ENCODE data around the gene BAD. TPM values are rescaled to one million over a fixed set of nuclear protein-coding genes. Genes with fewer than 3 reads are reported as not detected.

The BAD gene
- total RNA-seq, 1 donor from 2014 or later = 19.0 TPM

DNA sequence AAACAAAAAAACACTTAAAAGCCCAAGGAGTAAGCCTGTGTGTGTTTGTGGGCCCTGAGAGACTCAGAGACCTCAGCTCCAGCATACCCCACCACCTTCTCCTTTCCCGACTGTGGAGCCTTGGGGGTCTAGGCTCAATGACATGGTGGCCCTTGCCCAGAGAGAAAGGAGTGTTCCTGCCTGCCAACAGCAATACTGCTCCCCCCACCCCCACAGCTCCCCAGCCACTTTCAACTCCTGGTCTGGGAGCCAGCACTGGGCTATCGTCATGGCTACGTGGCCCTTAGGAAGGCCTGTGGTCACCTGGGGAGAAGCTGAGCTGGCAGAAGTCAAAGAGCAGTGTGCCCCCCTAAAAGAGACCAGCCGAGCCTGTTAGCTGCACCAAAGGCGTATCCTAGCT, 40.4 kb downstream of the BAD start:
- H3K4me3 ChIP-seq = no peak overlapping the region

DNA sequence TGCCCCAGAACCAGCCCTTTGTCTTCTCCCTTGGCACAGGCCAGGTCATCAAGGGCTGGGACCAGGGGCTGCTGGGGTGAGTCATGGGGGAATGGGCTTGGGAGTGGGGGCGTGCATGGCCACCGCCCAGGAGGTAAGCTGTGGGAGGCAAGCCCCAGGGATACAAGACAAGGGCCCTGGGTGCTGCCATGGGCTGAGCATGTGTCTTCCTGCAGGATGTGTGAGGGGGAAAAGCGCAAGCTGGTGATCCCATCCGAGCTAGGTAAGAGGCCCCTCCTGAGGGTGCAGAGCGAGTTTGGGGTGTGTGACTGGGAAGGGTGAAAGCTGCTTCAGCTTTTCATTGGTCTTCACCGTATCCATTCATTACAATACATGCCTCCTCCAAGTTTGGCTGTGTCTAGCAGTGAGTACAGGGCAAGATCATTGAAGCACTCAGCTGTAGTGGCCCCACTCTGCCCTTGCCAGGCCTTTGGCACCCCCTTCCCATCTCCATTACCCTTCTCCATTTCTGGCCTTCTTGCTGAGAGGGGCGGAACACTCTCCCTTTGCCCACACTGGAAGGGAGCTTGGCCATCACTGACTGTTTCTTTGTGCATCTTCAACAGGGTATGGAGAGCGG, 41.1 kb downstream of the BAD start:
- DNase-seq (ENCODE audit: low spot score) = no peak
- H3K27me3 ChIP-seq = peaks cover 6% of the 10 kb centered on the region
- peaks cover 16% of the 10 kb centered on the region for H3K4me1 ChIP-seq
- no peaks in the 10 kb centered on the region for H3K9me3 ChIP-seq (ENCODE audit: low read depth)
- Mint-ChIP-seq H3K27me3 (ENCODE audit: insufficient read depth, low read depth) (peaks cover 8% of the 10 kb centered on the region), H3K36me3 (peaks cover 2% of the 10 kb centered on the region), H3K4me3 (peak overlapping the region; percentile 89), H3K27ac (no peak overlapping the region), H3K4me1 (peaks cover 33% of the 10 kb centered on the region), H3K9me3 (no peaks in the 10 kb centered on the region)
- TF ChIP-seq EZH2 (IDR thresholded peaks at IDR 0.05) (no peak), EZH2phosphoT487 (IDR thresholded peaks at IDR 0.05) (no peak)
- TF ChIP-seq, protein P1, sequence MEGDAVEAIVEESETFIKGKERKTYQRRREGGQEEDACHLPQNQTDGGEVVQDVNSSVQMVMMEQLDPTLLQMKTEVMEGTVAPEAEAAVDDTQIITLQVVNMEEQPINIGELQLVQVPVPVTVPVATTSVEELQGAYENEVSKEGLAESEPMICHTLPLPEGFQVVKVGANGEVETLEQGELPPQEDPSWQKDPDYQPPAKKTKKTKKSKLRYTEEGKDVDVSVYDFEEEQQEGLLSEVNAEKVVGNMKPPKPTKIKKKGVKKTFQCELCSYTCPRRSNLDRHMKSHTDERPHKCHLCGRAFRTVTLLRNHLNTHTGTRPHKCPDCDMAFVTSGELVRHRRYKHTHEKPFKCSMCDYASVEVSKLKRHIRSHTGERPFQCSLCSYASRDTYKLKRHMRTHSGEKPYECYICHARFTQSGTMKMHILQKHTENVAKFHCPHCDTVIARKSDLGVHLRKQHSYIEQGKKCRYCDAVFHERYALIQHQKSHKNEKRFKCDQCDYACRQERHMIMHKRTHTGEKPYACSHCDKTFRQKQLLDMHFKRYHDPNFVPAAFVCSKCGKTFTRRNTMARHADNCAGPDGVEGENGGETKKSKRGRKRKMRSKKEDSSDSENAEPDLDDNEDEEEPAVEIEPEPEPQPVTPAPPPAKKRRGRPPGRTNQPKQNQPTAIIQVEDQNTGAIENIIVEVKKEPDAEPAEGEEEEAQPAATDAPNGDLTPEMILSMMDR (IDR thresholded peaks at IDR 0.05) = no peak
- H3K4me2 ChIP-seq = no peak overlapping the region
- H3K4me3 ChIP-seq = no peak overlapping the region
- H3K36me3 ChIP-seq = no peaks in the 10 kb centered on the region
- H3K9ac ChIP-seq = no peak overlapping the region
- H3F3A ChIP-seq (ENCODE audit: low read depth) = peaks cover 34% of the 10 kb centered on the region
- peaks cover 22% of the 10 kb centered on the region for H4K20me1 ChIP-seq (ENCODE audit: low read depth)
- H2AFZ ChIP-seq (replicated peaks) = no peak overlapping the region
- peaks cover 25% of the 10 kb centered on the region for H3K79me2 ChIP-seq (ENCODE audit: low read depth)
- no peak overlapping the region for H3K27ac ChIP-seq

More for the DNA sequence above, 40.4 kb downstream of the BAD start:
- peaks cover 19% of the 10 kb centered on the region for H3K4me1 ChIP-seq
- Mint-ChIP-seq H3K9me3 (no peaks in the 10 kb centered on the region), H3K27ac (no peak overlapping the region), H3K4me3 (peak overlapping the region; percentile 89), H3K36me3 (peaks cover 2% of the 10 kb centered on the region), H3K4me1 (peaks cover 39% of the 10 kb centered on the region), H3K27me3 (ENCODE audit: insufficient read depth, low read depth) (peaks cover 12% of the 10 kb centered on the region)
- H3K9ac ChIP-seq = no peak overlapping the region
- H3K9me3 ChIP-seq (ENCODE audit: low read depth) = no peaks in the 10 kb centered on the region
- H2AFZ ChIP-seq (replicated peaks) = no peak overlapping the region
- TF ChIP-seq, protein P1 (IDR thresholded peaks at IDR 0.05) = no peak
- no peak for TF ChIP-seq EZH2phosphoT487 (IDR thresholded peaks at IDR 0.05)
- no peak for TF ChIP-seq EZH2 (IDR thresholded peaks at IDR 0.05)
- H4K20me1 ChIP-seq (ENCODE audit: low read depth) = peaks cover 22% of the 10 kb centered on the region
- H3K36me3 ChIP-seq = no peaks in the 10 kb centered on the region
- H3K79me2 ChIP-seq (ENCODE audit: low read depth) = peaks cover 25% of the 10 kb centered on the region
- H3K4me2 ChIP-seq = no peak overlapping the region
- H3K27me3 ChIP-seq = peaks cover 6% of the 10 kb centered on the region
- peaks cover 41% of the 10 kb centered on the region for H3F3A ChIP-seq (ENCODE audit: low read depth)
- H3K27ac ChIP-seq = no peak overlapping the region
- DNase-seq (ENCODE audit: low spot score) = no peak

DNA sequence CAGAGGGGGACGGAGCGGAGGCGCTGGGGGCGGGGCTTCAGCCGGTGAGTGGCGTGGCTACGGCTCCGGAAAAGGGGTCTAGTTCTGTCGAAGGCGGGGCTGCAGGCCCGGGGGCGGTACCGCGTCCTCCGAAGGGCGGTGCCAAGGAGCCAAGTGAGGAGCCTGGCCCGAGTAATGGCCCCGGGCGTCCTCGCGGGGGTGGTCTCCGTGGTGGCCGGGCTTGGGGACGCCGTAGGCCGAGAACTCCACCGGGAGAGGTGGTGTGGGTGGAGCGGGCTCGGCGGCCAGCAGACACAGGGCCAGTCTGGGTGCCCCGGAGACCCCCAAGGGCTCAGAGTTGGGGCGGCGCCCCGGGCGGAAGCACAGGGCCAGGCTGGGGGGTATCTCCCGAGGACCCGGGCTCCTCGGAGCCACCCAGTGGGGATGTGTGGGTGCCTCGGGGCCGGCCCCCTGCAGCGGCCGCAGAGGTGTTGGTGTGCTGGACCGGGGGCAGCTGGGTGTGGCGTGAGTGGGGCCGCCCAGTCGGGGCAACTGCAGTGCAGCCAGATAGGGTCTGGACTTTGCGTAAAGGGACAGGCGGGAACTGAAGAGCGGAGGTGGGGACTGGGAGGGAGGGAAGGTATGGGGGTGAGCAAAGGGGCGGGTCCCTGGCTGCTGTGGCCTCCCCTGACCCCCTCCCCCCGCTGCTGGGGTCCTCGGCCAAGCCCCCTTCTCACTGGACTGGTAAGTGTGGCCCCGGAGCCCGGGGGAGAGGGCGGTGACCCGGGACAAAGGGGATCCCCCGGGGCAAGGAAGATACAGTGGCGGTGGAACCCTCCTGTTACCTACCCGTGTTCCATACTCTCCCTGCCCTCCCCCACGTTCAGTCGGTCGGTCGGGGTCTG, 42.7 kb downstream of the BAD start:
- H3K27me3 ChIP-seq = no peaks in the 10 kb centered on the region
- peaks cover 2% of the 10 kb centered on the region for H3K36me3 Mint-ChIP-seq
- peaks cover 23% of the 10 kb centered on the region for H3K4me1 Mint-ChIP-seq
- H3K27me3 Mint-ChIP-seq (ENCODE audit: insufficient read depth, low read depth) = peaks cover 7% of the 10 kb centered on the region
- peak overlapping the region; percentile 69 for H3K27ac Mint-ChIP-seq
- H2AFZ ChIP-seq (replicated peaks) = peak overlapping the region; percentile 2
- H3K4me3 ChIP-seq = peak overlapping the region; percentile 84
- H3K9me3 ChIP-seq (ENCODE audit: low read depth) = no peaks in the 10 kb centered on the region
- H3K36me3 ChIP-seq = no peaks in the 10 kb centered on the region
- H3K9ac ChIP-seq = peak overlapping the region; percentile 46
- no peak overlapping the region for H3K27ac ChIP-seq
- H4K20me1 ChIP-seq (ENCODE audit: low read depth) = peaks cover 22% of the 10 kb centered on the region
- peak overlapping the region; percentile 81 for H3K4me2 ChIP-seq
- no peaks in the 10 kb centered on the region for H3K9me3 Mint-ChIP-seq
- peaks cover 25% of the 10 kb centered on the region for H3K79me2 ChIP-seq (ENCODE audit: low read depth)
- peak; percentile 69 for DNase-seq (ENCODE audit: low spot score)
- peak overlapping the region; percentile 89 for H3K4me3 Mint-ChIP-seq
- H3F3A ChIP-seq (ENCODE audit: low read depth) = peaks cover 21% of the 10 kb centered on the region
- H3K4me1 ChIP-seq = peaks cover 7% of the 10 kb centered on the region
- no peak for TF ChIP-seq EZH2 (IDR thresholded peaks at IDR 0.05)
- TF ChIP-seq, protein P1 (IDR thresholded peaks at IDR 0.05) = peak; percentile 3
